HepG2 (cell line): ENCODE data around the gene RIF1. TPM values are rescaled to one million over a fixed set of nuclear protein-coding genes. Genes with fewer than 3 reads are reported as not detected.
A peak's percentile ranks its signal among the peaks of the same experiment; 100 is the strongest.

Experiments used
- ARNTL ChIP-seq: sonication (generic); formaldehyde crosslinking; IDR thresholded peaks from 2 replicates; pipeline ENCODE4 v1.4.0; 2020; ENCODE audit warnings: mild to moderate bottlenecking, missing genetic modification reagents
- BRD4 ChIP-seq: sonication (generic); formaldehyde crosslinking; IDR thresholded peaks from 2 replicates; pipeline ENCODE4 v1.4.0; 2020; ENCODE audit warnings: missing genetic modification reagents
- FOXK1 ChIP-seq: sonication (generic); formaldehyde crosslinking; IDR thresholded peaks from 2 replicates; pipeline ENCODE4 v1.4.0; 2020; ENCODE audit warnings: low read depth, missing genetic modification reagents, borderline replicate concordance
- HOXA3 ChIP-seq: sonication (generic); formaldehyde crosslinking; IDR thresholded peaks from 2 replicates; pipeline ENCODE4 v1.5.0; 2020; ENCODE audit warnings: missing genetic modification reagents
- KLF13 ChIP-seq: sonication (generic); formaldehyde crosslinking; IDR thresholded peaks from 2 replicates; pipeline ENCODE4 v1.4.0; 2020; ENCODE audit warnings: mild to moderate bottlenecking, missing genetic modification reagents
- NBN ChIP-seq: fragments of 450-650 bp; conservative IDR thresholded peaks from 2 replicates; pipeline ENCODE4 v1.6.1; 2017
- NONO ChIP-seq, 2 experiments: fragments of 450-650 bp in 1 of 2; sonication (generic) in 1 of 2; formaldehyde crosslinking in 1 of 2; IDR thresholded peaks in 1 of 2; conservative IDR thresholded peaks in 1 of 2; 2 replicates each; pipeline versions ENCODE4 v1.6.1 to v1.8.0; 2017 to 2022; ENCODE audit warnings: mild to moderate bottlenecking in 1 of 2, missing genetic modification reagents in 1 of 2, moderate library complexity in 1 of 2
- REPIN1 ChIP-seq: sonication (generic); formaldehyde crosslinking; IDR thresholded peaks from 2 replicates; pipeline ENCODE4 v1.8.0; 2022; ENCODE audit warnings: missing genetic modification reagents, low read depth, mild to moderate bottlenecking, borderline replicate concordance
- SMARCE1 ChIP-seq: fragments of 450-650 bp; IDR thresholded peaks from 2 replicates; pipeline ENCODE4 v1.6.1; 2017; ENCODE audit warnings: borderline replicate concordance
- SNAPC2 ChIP-seq: sonication (generic); formaldehyde crosslinking; IDR thresholded peaks from 2 replicates; pipeline ENCODE4 v1.8.1; 2022; ENCODE audit warnings: mild to moderate bottlenecking, missing genetic modification reagents
- SP1 ChIP-seq, 2 experiments: fragments of 450-650 bp in 1 of 2; sonication (generic) in 1 of 2; formaldehyde crosslinking in 1 of 2; IDR thresholded peaks; 2 replicates each; pipeline versions ENCODE4 v1.4.0 to v1.6.1; 2016 to 2020; ENCODE audit warnings: missing genetic modification reagents in 1 of 2
- SPEN ChIP-seq: sonication (generic); formaldehyde crosslinking; IDR thresholded peaks from 2 replicates; pipeline ENCODE4 v1.5.1; 2020; ENCODE audit warnings: low read depth, mild to moderate bottlenecking, missing genetic modification reagents
- SRSF1 ChIP-seq: fragments of 200-400 bp; formaldehyde crosslinking; optimal IDR thresholded peaks from 2 replicates; pipeline ENCODE3; 2017; ENCODE audit warnings: mild to moderate bottlenecking, low read depth, low read length, moderate library complexity
- TGIF2 ChIP-seq: IDR thresholded peaks from 2 replicates; pipeline ENCODE4 v1.6.1; 2016; ENCODE audit warnings: control low read depth, missing compliant biosample characterization
- TMF1 ChIP-seq: sonication (generic); formaldehyde crosslinking; IDR thresholded peaks from 2 replicates; pipeline ENCODE4 v1.8.1; 2022; ENCODE audit warnings: low read depth, missing genetic modification reagents
- YEATS4 ChIP-seq: sonication (generic); formaldehyde crosslinking; IDR thresholded peaks from 2 replicates; pipeline ENCODE4 v1.4.0; 2020; ENCODE audit warnings: missing genetic modification reagents, borderline replicate concordance
- ZNF343 ChIP-seq: sonication (generic); formaldehyde crosslinking; IDR thresholded peaks from 2 replicates; pipeline ENCODE4 v1.4.0; 2020; ENCODE audit warnings: mild to moderate bottlenecking, missing genetic modification reagents
- ZNF614 ChIP-seq: IDR thresholded peaks from 2 replicates; pipeline ENCODE4 v1.6.1; 2018; ENCODE audit warnings: missing biosample characterization, missing genetic modification reagents, inconsistent platforms, borderline replicate concordance
- polyA plus RNA-seq, 8 experiments: library from polyadenylated mRNA; depleted of rRNA in 3 of 8; stranded (reverse) in 7 of 8; unstranded in 1 of 8; fragments of >200 nt; fragmentation: Illumina TruSeq in 4 of 8; extraction: Trizol in 4 of 8; gene quantifications; 2 replicates each; pipeline versions ENCODE4 v1.2.1 to v1.2.3, GENCODE V29; 2011 to 2016; ENCODE audit warnings: low read depth in 4 of 8, missing spikeins in 1 of 8, mixed read lengths in 1 of 8; ENCODE audit not compliant: insufficient read depth in 1 of 8
- total RNA-seq, 5 experiments: library from RNA; depleted of rRNA; stranded (reverse); fragments of >200 nt; fragmentation: Illumina TruSeq; extraction: Trizol; gene quantifications; 2 replicates each; pipeline ENCODE4 v1.2.3, GENCODE V29; 2016; ENCODE audit warnings: low read depth in 1 of 5
- TF ChIP-seq, protein P1 (sequence below): sonication (generic); formaldehyde crosslinking; IDR thresholded peaks from 2 replicates; pipeline ENCODE4 v1.5.0; 2020; ENCODE audit warnings: missing genetic modification reagents
- TF ChIP-seq, protein P2 (sequence below): sonication (generic); formaldehyde crosslinking; IDR thresholded peaks from 2 replicates; pipeline ENCODE4 v1.4.0; 2020; ENCODE audit warnings: missing genetic modification reagents
- TF ChIP-seq, protein P3 (sequence below): sonication (generic); formaldehyde crosslinking; IDR thresholded peaks from 2 replicates; pipeline ENCODE4; 2020; ENCODE audit warnings: missing genetic modification reagents, mild to moderate bottlenecking, borderline replicate concordance
- TF ChIP-seq, protein P4 (sequence below): sonication (generic); formaldehyde crosslinking; IDR thresholded peaks from 2 replicates; pipeline ENCODE4 v1.4.0; 2020; ENCODE audit warnings: missing genetic modification reagents

The RIF1 gene
- total and polyA plus RNA-seq, 2 of the 13 experiments (the other 11 are each of a cell fraction or from before 2014, with no cell fraction given): 12.1 to 73.6 TPM

DNA sequence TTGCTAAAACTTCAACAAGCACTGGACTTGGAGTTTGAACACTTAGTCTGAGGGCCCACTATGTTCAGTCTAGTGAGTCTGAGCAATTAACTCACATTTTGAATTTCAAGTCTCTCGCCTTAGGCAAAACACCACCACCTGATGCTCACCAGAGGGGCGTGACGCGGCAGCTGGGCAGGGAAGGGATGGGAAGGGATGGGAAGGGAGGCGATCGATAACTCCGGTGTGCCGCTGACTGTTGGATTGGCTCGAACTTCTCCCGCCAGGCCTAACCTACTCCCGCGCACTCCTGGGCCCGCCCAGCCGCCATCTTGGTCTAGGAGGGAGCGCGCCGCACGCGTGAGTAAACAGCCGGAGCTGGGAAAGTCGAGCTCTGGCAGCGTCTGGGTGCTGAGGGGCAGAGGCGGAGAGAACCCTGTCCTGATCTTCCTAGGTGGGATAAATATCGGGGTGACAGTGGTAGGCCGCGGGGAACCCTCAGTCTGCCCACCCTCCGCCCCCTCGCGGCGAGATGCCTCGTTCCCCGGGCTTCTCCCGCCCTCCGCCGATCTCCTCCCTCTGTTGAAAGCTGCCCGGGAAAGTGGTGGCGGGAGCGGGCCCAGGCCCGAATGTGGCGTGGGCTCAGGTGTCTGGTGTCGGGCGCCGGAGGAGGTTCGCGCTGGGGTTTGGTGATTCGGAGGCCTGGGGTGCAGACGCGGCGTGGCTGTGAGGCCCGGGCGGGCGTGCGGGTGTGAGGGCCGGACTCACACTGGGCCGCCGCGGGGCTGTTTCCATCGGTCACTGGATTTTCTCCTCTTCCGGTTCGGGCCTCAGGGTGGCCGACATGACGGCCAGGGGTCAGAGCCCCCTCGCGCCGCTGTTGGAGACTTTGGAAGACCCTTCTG, at the start of gene RIF1 (continued):
- TF ChIP-seq ARNTL: no peak
- TF ChIP-seq, protein P1, sequence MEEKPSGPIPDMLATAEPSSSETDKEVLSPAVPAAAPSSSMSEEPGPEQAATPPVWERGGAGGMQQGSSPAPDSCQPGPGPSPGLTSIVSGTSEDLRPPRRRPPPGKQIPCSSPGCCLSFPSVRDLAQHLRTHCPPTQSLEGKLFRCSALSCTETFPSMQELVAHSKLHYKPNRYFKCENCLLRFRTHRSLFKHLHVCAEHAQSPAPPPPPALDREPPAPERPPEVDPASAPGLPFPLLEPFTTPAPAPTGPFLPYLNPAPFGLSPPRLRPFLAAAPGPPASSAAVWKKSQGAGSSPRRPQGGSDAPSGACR: peak; percentile 81; the same call in 1 of the 2 replicates
- peak; percentile 91 for TF ChIP-seq BRD4
- TF ChIP-seq SMARCE1: no peak
- TF ChIP-seq, protein P2, sequence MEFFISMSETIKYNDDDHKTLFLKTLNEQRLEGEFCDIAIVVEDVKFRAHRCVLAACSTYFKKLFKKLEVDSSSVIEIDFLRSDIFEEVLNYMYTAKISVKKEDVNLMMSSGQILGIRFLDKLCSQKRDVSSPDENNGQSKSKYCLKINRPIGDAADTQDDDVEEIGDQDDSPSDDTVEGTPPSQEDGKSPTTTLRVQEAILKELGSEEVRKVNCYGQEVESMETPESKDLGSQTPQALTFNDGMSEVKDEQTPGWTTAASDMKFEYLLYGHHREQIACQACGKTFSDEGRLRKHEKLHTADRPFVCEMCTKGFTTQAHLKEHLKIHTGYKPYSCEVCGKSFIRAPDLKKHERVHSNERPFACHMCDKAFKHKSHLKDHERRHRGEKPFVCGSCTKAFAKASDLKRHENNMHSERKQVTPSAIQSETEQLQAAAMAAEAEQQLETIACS (CRISPR knock-in tag): peak; percentile 93
- TF ChIP-seq TGIF2: peak; percentile 88; the same call in 1 of the 2 replicates
- TF ChIP-seq ZNF614: no peak; the same call in 1 of the 2 replicates
- peak; percentile 91; the same call in 1 of the 2 replicates for TF ChIP-seq FOXK1 (CRISPR knock-in tag)
- TF ChIP-seq REPIN1 (CRISPR knock-in tag): peak; percentile 93
- peak; percentile 65 for TF ChIP-seq SRSF1
- peak; percentile 99 for TF ChIP-seq HOXA3 (CRISPR knock-in tag)
- TF ChIP-seq, protein P3, sequence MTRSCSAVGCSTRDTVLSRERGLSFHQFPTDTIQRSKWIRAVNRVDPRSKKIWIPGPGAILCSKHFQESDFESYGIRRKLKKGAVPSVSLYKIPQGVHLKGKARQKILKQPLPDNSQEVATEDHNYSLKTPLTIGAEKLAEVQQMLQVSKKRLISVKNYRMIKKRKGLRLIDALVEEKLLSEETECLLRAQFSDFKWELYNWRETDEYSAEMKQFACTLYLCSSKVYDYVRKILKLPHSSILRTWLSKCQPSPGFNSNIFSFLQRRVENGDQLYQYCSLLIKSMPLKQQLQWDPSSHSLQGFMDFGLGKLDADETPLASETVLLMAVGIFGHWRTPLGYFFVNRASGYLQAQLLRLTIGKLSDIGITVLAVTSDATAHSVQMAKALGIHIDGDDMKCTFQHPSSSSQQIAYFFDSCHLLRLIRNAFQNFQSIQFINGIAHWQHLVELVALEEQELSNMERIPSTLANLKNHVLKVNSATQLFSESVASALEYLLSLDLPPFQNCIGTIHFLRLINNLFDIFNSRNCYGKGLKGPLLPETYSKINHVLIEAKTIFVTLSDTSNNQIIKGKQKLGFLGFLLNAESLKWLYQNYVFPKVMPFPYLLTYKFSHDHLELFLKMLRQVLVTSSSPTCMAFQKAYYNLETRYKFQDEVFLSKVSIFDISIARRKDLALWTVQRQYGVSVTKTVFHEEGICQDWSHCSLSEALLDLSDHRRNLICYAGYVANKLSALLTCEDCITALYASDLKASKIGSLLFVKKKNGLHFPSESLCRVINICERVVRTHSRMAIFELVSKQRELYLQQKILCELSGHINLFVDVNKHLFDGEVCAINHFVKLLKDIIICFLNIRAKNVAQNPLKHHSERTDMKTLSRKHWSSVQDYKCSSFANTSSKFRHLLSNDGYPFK (CRISPR knock-in tag): peak; percentile 100
- TF ChIP-seq YEATS4 (CRISPR knock-in tag): peak; percentile 99
- peak; percentile 89 for TF ChIP-seq TMF1 (CRISPR knock-in tag)
- no peak for TF ChIP-seq NBN
- TF ChIP-seq ZNF343 (CRISPR knock-in tag): peak; percentile 91
- no peak for TF ChIP-seq SNAPC2 (CRISPR knock-in tag)
- TF ChIP-seq KLF13 (CRISPR knock-in tag): no peak; the same call in 1 of the 2 replicates
- no peak for TF ChIP-seq SP1 (IDR thresholded peaks at IDR 0.05)
- peak; percentile 99 for TF ChIP-seq SP1 (CRISPR knock-in tag; IDR thresholded peaks at IDR 0.05)
- peak; percentile 99 for TF ChIP-seq SPEN (CRISPR knock-in tag)
- TF ChIP-seq, protein P4, sequence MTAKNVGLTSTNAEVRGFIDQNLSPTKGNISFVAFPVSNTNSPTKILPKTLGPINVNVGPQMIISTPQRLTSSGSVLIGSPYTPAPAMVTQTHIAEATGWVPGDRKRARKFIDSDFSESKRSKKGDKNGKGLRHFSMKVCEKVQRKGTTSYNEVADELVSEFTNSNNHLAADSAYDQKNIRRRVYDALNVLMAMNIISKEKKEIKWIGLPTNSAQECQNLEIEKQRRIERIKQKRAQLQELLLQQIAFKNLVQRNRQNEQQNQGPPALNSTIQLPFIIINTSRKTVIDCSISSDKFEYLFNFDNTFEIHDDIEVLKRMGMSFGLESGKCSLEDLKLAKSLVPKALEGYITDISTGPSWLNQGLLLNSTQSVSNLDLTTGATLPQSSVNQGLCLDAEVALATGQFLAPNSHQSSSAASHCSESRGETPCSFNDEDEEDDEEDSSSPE: peak; percentile 99
- no peak for TF ChIP-seq NONO (IDR thresholded peaks at IDR 0.05)
- TF ChIP-seq NONO (CRISPR knock-in tag; conservative IDR thresholded peaks at IDR 0.05): peak; percentile 91
